GM18520 (cell line): ENCODE results near the gene ZNF512B.
"Not testable (repeated sequence)": the region's sequence is repeated elsewhere in the genome, so short reads cannot be mapped to it uniquely, and the experiment has no call there.

ENCODE experiments used
- ATAC-seq: cut with Tn5 transposase; IDR thresholded peaks from one replicate; pipeline ENCODE4 v1.9.1; 2021; ENCODE audit not compliant: unreplicated experiment

The ZNF512B gene, protein sequence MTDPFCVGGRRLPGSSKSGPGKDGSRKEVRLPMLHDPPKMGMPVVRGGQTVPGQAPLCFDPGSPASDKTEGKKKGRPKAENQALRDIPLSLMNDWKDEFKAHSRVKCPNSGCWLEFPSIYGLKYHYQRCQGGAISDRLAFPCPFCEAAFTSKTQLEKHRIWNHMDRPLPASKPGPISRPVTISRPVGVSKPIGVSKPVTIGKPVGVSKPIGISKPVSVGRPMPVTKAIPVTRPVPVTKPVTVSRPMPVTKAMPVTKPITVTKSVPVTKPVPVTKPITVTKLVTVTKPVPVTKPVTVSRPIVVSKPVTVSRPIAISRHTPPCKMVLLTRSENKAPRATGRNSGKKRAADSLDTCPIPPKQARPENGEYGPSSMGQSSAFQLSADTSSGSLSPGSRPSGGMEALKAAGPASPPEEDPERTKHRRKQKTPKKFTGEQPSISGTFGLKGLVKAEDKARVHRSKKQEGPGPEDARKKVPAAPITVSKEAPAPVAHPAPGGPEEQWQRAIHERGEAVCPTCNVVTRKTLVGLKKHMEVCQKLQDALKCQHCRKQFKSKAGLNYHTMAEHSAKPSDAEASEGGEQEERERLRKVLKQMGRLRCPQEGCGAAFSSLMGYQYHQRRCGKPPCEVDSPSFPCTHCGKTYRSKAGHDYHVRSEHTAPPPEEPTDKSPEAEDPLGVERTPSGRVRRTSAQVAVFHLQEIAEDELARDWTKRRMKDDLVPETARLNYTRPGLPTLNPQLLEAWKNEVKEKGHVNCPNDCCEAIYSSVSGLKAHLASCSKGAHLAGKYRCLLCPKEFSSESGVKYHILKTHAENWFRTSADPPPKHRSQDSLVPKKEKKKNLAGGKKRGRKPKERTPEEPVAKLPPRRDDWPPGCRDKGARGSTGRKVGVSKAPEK

DNA sequence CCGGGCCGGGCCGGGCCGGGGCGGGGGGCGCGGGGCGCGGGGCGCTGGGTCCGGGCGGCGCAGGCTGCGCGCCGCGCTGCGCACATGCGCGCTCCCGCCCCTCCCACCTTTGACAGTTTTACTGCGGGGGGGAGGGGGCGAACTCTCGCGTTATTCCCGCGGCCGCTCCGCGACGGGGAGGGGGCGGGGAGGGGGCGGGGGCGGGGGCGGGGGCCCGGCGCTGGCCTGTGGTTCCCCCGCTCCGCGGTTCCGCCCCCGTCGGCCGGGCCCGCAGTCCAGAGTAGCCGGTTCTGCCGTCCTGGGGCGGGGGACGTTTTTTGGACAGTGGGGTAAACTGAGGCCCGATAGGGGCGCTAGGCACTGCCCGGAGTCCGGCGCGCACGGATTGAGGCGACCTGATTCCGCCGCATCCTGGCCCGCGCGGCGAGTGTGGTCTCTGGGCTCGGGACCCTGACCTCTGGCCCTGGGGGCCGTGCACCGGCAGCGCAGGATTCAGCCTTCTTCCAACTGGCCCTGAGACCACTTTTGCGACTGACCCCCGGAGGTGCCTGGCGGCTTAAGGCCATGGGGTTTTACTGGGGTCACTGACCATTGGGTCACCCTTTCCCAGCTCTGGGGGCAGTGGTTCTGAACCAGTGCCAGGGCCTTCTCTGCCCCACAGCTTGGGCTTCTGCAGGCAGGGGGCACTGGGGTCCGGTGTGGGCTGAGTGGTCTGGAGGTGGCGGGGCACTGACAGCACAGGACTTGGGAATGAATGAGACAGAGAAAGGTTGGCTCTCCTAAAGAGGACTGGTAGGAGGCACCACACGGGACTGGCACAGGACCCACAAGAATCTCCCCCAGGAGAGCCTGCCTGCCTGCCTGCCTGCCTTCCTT is at the start of gene ZNF512B:
ZNF512B (minus strand) TSS at position 93 of the 876 bp plus-strand sequence. CDS start 1,980 bp downstream, outside the sequence.
- ATAC-seq = no peak

DNA sequence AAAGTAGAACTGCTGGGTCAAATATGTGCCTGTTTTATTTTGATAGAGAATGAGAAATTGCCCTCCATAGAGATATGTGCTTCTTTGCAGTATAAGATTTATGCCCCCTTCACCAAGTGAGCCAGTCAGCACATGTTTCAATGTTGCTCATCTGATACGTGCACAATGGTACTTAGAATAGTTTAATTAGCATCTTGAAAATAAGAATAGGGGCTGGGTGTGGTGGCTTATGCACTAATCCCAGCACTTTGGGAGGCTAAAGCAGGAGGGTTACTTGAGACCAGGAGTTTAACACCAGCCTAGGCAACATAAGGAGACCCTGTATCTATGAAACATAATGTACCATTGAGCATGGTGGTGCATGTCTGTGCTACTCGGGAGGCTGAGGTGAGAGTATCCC is 45.9 kb upstream of the ZNF512B start:
- no peak for ATAC-seq

DNA sequence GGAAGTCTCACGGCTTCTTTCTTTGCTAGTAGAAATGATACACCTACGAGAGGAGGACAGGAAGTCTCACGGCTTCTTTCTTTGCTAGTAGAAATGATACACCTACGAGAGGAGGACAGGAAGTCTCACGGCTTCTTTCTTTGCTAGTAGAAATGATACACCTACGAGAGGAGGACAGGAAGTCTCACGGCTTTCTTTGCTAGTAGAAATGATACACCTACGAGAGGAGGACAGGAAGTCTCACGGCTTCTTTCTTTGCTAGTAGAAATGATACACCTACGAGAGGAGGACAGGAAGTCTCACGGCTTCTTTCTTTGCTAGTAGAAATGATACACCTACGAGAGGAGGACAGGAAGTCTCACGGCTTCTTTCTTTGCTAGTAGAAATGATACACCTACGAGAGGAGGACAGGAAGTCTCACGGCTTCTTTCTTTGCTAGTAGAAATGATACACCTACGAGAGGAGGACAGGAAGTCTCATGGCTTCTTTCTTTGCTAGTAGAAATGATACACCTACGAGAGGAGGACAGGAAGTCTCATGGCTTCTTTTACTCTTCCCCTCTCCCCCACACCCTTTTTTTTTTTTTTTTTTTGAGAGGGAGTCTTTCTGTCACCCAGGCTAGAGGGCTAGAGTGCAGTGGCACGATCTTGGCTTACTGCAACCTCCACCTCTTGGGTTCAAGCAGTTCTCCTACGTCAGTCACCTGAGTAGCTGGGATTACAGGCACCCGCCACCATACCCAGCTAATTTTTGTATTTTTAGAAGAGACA is 42.8 kb upstream of the ZNF512B start:
- ATAC-seq = not testable (repeated sequence)

DNA sequence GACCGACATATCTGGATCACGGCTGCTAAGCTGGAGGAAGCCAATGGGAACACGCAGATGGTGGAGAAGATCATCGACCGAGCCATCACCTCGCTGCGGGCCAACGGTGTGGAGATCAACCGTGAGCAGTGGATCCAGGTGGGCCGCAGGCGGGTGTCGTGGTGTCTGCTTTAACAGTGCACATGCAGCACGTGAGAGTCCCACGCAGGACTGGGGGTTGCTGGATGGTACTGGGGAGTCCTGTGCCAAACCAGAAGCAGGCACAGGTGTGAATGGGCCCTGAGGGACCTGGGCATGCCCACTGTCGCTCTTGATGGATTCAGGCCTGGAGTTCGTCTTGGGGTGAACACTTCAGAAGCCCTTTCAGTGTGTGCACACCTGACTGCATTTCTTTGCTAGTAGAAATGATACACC is 41.6 kb upstream of the ZNF512B start:
- ATAC-seq = no peak

DNA sequence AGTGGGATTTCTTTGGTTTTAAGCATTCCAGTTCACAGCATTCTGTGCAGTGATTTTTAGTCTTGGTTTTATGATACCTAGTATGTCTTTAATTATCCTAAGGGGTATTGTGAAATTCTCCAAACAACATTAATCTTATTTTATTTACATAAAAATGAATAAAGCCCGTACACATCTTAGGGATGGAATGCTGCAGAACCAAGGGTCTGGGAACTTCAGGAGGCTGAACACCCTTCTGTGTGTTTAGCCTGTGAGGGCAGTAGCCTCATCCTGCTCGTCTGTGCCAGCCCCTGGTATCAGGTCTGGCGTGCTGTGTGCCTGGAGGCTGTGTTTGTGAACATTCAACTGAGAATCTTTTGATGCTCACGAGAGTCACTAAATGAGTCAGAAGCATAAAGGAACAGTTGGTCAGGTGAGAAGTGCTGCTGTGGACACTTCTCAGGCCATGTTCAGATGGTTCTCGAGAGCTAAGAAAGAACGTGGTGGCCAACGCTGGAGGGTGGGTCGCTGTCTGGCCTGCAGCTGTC is 41.0 kb upstream of the ZNF512B start:
- peak; percentile 40 for ATAC-seq

DNA sequence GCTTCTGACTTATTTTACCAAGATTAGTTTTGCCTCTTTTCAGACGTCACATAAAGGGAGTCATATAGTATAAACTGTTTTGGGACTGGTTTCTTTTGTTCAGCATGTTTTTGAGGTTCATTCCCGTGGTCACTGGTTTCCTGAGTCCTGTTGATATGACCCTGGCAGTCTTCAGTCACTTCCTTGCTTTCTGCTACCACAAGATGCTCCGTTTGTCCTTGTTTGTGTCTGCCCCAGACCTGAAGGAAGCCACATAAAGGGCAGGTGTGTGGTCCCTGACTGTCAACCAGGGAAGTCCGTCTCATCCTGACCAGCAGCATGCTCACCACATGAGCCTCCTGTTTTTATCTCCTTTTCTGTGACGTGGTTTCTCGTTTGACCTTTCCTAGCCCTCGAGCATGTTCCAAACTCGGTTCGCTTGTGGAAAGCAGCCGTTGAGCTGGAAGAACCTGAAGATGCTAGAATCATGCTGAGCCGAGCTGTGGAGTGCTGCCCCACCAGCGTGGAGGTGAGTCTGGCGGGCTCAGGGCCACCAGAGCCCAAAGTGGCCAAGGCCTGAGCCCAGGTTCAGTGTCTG is 40.2 kb upstream of the ZNF512B start:
- no peak for ATAC-seq

DNA sequence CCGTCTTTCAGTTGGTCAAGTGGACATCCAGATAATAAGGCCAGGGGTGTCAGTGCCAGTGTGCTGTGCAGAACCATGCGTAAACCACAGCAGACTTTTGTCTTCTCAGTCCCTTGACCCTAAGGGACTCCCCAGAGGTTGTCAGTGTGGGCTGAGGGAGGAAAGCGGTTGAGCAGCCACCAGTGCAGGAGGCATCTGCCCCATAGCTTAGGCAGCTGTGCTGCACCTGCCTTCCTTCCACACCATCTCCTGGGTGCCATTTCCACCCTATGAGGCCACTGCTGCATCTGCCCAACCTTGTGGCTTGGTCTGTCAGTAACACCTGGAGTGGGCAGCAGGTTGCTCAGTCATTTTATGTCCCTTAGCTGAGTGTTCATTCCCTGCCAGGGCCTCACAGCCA is 37.2 kb upstream of the ZNF512B start:
- ATAC-seq = no peak

DNA sequence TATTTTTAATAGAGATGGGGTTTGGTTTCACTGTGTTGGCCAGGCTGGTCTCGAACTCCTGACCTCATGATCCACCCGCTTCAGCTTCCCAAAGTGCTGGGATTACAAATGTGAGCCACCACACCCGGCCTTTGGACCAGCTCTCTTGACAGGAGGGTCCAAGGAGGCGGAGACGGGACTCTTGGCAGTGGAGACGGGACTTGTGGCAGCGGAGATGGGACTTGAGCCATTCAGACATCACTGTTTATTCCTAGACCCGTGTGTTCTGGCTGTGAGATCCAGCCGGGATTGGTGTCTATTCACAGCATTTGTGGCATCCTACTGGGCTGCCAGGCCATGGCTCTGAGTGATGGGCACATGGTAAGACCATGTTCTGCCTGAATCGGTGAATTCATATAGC is 36.8 kb upstream of the ZNF512B start:
- ATAC-seq = no peak

DNA sequence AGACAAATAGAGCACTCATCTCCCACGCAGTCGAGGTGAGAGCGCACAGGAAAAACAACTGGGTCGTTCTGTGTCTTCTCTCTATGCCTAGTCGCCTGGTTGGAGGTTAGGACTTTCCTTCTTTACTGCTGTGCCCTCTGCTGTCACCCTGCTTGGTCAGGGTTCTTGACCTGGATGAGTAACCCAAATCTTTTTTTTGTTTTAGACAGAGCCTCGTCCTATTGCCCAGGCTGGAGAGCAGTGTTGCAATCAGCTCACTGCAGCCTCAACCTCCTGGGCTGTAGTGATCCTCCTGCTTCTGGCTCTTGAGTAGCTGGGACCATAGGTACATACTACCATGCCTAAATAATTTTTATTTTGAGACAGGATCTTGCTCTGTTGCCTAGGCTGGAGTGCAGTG is 35.7 kb upstream of the ZNF512B start:
- no peak for ATAC-seq

DNA sequence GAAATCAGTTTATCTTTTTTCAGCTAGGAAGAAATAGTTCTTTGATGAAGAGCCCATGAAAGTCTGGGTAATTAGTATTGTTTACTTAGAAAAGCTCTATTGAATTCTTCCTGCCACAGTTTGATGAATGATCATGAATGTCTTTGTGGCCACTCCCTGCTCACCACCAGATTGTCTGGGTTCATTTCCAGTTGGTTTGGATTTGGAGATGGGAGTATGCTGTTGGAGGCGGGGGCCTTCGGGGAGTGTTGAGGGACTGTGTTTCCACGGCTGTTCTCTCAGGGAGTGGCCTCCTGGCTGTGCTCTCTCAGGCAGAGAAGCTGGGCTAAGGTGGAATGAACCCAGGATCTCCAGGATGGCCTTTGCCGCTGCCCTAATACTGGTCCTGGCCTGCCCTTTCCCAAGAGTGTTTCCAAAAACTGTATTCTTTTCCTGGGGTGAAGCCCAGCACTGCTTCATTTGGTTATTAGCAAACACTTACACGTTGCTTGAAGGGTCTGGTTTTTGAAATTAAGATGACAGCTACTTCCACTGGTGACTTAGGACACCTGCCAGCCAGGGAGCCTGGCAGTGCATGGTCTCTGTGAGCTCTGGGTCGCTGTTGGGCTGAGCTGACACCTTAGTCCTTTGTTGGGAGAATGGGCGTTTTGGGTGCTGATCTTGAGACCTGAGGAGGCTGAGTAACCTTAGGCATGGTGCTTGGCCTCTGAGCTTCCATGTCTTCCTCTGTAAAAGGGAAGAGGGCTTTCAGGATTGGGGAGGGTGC is 34.4 kb upstream of the ZNF512B start:
- ATAC-seq = no peak

DNA sequence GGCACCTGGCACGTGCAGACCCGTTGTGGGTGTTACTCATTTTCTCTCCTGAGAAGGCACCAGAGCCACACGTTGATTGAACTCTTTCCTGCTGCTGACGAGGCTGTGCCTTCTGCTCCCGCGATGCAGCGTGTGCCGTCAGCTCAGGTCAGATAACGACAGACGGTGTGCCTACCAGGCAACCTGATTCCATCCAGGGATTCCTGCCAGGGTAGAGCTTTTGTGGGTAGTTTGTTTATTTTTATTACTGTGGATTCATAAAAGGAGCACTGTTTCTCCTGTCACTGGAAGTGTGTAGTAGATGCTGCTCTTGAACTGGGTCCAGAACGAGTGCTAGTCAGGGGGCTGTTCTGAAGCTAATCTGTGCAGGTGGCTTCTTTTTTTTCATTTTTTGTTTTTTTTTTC is 31.9 kb upstream of the ZNF512B start:
- no peak for ATAC-seq

DNA sequence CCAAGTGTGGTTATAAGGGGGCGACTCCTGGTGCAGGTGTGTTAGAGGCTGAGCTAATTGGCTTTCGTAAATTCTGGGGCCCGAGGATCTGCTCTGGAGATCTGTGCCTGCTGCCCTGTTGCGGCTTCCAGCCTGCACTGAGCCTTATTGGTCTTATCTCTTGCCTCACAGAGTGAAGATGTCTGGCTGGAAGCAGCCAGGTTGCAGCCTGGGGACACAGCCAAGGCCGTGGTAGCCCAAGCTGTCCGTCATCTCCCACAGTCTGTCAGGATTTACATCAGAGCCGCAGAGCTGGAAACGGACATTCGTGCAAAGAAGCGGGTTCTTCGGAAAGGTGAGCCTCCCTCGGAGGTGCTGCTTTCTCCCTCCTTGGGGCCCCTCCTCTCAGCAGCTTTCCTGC is 31.2 kb upstream of the ZNF512B start:
- no peak for ATAC-seq

DNA sequence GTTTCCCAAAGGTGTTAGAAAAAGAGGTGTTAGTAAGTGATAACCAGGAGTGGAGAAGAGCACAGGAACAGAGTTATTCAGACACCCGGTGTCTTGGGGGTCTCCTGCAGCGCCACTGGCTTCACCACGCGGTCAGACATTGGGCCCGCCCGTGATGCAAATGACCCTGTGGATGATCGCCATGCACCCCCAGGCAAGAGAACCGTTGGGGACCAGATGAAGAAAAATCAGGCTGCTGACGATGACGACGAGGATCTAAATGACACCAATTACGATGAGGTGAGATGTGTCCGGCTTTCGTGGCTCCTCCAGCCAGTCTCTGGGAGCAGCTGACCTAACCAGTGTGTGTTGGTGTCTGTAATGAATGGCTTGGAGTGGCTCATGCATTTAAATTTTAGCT is 13.2 kb upstream of the ZNF512B start:
- ATAC-seq = no peak

DNA sequence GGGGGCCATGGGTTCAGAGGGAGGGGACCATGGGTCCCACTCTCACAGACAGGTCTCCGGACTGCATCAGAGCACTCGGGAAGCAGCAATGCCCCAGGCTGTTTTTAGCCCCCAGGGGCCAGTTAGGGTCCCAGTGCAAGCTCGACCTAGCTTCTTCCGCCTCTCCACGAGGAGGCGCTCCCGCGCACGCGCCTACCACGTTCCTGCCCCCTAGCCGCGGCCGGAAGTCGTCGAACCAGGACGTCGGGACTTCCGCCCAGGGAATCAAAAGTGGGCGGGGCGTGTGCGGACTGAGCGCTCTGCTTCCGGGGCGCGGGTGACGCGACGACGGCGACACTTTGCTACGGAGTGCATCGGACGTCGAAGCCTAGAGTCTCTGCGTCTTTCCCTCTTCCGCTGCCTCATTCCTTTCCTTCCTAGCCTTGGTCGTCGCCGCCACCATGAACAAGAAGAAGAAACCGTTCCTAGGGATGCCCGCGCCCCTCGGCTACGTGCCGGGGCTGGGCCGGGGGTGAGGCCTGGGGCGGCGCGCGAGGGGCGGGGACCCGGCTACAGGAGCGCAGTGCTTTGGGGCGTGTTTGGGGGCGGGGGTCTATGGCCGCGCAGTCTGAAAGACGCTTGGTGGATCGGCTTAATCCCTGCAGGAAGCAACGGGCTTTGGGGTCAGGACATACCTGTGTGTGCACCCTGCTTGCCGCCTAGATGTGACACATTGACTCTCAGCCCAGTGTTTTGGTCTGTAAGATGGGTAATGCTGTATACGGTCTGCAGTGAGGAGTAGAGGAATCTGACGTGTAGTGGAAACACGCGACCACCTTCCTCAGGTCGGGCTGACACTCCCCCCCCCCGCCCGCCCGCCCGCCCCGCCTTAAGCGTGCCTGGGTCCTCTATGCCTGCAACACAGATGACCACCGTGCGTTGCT is 11.3 kb upstream of the ZNF512B start, which contains the start of gene PRPF6:
PRPF6 (plus strand) TSS at position 327 of the 923 bp plus-strand sequence; CDS start at position 441, 114 bp downstream.
- peak; percentile 45 for ATAC-seq

DNA sequence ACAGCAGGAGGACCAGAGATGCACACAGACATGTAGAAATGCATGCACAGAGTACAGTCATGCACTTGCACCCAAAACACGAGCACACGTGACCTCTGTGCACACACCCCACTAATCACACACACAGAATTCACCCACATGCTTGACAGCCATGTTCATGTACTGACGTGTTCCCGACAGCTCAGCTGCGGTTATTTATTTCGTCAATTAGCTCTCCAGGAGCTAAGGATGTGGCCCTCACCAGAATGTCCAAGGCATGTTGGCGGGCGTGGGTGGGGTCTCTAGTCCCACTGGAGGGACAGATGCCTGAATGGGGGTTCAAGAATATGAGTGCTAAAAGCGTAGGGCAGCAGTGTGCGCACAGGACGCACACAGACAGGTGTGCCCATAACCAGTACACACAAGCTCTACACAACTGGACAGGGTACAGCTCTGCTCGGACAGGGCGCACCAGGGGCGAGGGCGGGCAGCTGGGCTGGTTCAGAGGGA is 10.6 kb upstream of the ZNF512B start:
- no peak for ATAC-seq

DNA sequence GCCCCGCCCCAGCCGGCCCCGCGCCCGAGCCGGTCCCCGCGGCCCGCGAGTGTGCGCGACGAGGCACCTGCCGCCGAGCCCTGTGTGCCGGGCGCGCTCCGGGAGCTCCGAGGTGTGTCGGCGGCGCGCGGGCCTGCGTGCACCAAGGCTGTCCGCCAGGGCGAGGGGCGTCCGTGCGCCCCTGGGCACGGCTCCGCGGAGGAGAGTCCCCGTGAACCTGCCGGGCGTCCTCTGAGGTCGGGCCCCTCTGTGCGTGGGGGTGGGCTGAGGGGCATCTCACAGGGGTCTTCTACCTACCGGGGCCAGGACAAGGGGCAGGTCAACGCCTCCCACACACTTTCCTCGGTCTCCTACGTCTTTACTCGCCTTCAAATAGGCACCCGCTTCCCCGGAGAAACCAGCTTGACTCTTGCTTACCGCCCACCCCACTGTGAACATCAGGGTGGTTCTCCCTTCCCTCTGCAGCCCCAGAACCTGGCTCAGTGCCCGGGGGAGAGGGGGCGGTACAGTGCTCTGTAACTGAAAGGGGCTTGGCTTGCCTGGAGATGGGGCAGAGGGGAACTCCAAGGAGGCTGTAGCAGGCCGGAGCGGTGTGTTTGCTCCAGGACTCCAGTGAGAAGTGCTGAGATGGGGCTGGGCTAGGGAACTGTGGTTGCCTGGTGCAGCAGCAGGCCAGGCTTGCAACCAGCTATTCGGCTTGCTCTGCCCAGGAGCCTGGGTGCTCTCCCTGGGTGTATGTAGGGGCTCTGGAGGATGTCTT is 10.0 kb upstream of the ZNF512B start, which contains the start of gene SAMD10:
SAMD10 (minus strand) TSS at position 86 of the 760 bp plus-strand sequence. CDS start 175 bp downstream, outside the sequence.
- no peak for ATAC-seq

DNA sequence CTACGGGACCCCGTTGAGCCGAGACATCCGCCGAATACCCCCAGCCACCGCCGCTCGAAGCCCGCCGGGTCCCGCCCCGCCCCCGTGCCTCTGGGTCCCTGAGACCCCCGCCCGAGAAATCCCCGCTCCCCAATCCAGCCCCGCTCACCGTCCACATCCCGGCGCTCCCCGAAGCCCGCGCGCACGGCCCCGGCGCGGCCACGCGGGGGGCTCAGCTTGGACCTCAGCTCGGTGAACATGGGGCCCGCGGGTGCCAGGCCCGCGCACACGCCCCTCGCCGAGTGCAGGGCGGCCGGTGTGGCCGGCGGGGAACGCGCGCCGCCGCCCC is 9.5 kb upstream of the ZNF512B start:
- no peak for ATAC-seq
